Cardiac muscle cell (in vitro differentiated cells and primary cell): ENCODE measurements around the gene HLTF. TPM values are rescaled to one million over a fixed set of nuclear protein-coding genes. Genes with fewer than 3 reads are reported as not detected.
"Not testable (repeated sequence)": the region's sequence is repeated elsewhere in the genome, so short reads cannot be mapped to it uniquely, and the experiment has no call there.

ENCODE experiments used
- DNase-seq, 2 donors: peaks; one replicate each; pipeline versions ENCODE4 v3.0.0 to v3.0.0-alpha.2; 2010 to 2017; ENCODE audit warnings: low read depth in 1 of 2, low spot score in 1 of 2
- H3K27ac ChIP-seq: fragments of 200-600 bp; sonication (generic); 2 replicates; pipeline ENCODE4 v1.5.1; 2016
- H3K27me3 ChIP-seq: fragments of 200-600 bp; sonication (generic); 2 replicates; pipeline ENCODE4 v1.6.0; 2016; ENCODE audit warnings: control low read depth
- H3K36me3 ChIP-seq: fragments of 200-600 bp; sonication (generic); 2 replicates; pipeline ENCODE4 v1.5.1; 2016; ENCODE audit warnings: control low read depth
- H3K4me1 ChIP-seq: fragments of 200-600 bp; sonication (generic); 2 replicates; pipeline ENCODE4 v1.8.1; 2017; ENCODE audit warnings: low read depth, mild to moderate bottlenecking, mixed run types
- H3K4me3 ChIP-seq: fragments of 200-600 bp; sonication (generic); 2 replicates; pipeline ENCODE4 v1.5.1; 2016; ENCODE audit warnings: mild to moderate bottlenecking
- H3K9me3 ChIP-seq: fragments of 200-600 bp; sonication (generic); 2 replicates; pipeline ENCODE4 v1.5.1; 2017; ENCODE audit warnings: low read depth, mild to moderate bottlenecking, control low read depth
- CTCF ChIP-seq: IDR thresholded peaks from 2 replicates; pipeline ENCODE4 v1.5.1; 2012; ENCODE audit warnings: low read depth, mild to moderate bottlenecking, low read length
- polyA plus RNA-seq: library from polyadenylated mRNA; unstranded; fragments of >200 nt; fragmentation: Nextera tagmentation; extraction: Ambion mirVana; gene quantifications from 2 replicates; pipeline ENCODE4 v1.2.1, GENCODE V29; 2016
- total RNA-seq: library from RNA; depleted of rRNA; stranded (reverse); fragments of >200 nt; gene quantifications from 2 replicates; pipeline ENCODE4 v1.2.3, GENCODE V29; 2016

HLTF gene
- total and polyA plus RNA-seq, 2 experiments from 2014 or later, result 46.2 to 52.8 TPM

GRCh38 chr3:148991219-148992026 is 94.9 kb downstream of the HLTF start, which contains the start of gene GYG1:
Gene GYG1 (plus strand): TSS chr3:148991540. CDS start chr3:148991641, 101 bp downstream.
- Histone ChIP-seq H3K36me3 (no peaks in the 10 kb centered on the region), H3K4me3 (peak within 1 kb of the TSS; percentile 85), H3K9me3 (no peaks in the 10 kb centered on the region), H3K4me1 (no peaks in the 10 kb centered on the region), H3K27ac (peak within 1 kb of the TSS; percentile 77), H3K27me3 (peaks cover 11% of the 10 kb centered on the region)
- peak; percentile 28 for TF ChIP-seq CTCF
- DNase-seq, result peak; percentile 81 to 90

GRCh38 chr3:148990236-148990635 is 96.1 kb downstream of the HLTF start:
- H3K27ac ChIP-seq, result no peak overlapping the region
- peaks cover 11% of the 10 kb centered on the region for H3K27me3 ChIP-seq
- no peak overlapping the region for H3K4me3 ChIP-seq
- no peaks in the 10 kb centered on the region for H3K4me1 ChIP-seq
- H3K36me3 ChIP-seq, result no peaks in the 10 kb centered on the region
- no peak for TF ChIP-seq CTCF
- no peak for DNase-seq
- H3K9me3 ChIP-seq, result no peaks in the 10 kb centered on the region

- not testable (repeated sequence) for H3K4me1 ChIP-seq, DNase-seq, H3K36me3 ChIP-seq, H3K27ac ChIP-seq, H3K9me3 ChIP-seq, H3K4me3 ChIP-seq
- H3K27me3 ChIP-seq, result peaks cover 11% of the 10 kb centered on the region
Measured at GRCh38 chr3:148987551-148987950, 98.8 kb downstream of the HLTF start.

GRCh38 chr3:148981273-148981672 is 105.1 kb downstream of the HLTF start:
- peaks cover 8% of the 10 kb centered on the region for H3K27me3 ChIP-seq
- no peak for TF ChIP-seq CTCF
- H3K4me1 ChIP-seq, result no peaks in the 10 kb centered on the region
- no peak for DNase-seq
- H3K4me3 ChIP-seq, result no peak overlapping the region
- H3K27ac ChIP-seq, result no peak overlapping the region
- H3K9me3 ChIP-seq, result no peaks in the 10 kb centered on the region
- H3K36me3 ChIP-seq, result no peaks in the 10 kb centered on the region

Other genes with a start within 250 kb of the HLTF start
- not detected in 2 replicates for gene CPA3, start 221.2 kb downstream of the HLTF start, total RNA-seq
- not detected in 2 replicates for gene CPA3, start 221.2 kb downstream of the HLTF start, polyA plus RNA-seq
- 11.2 and 24.5 TPM in 2 replicates for gene GYG1, start 95.0 kb downstream of the HLTF start, total RNA-seq
- 31.9 and 47.8 TPM in 2 replicates for gene GYG1, start 95.0 kb downstream of the HLTF start, polyA plus RNA-seq
- gene HPS3, start 43.1 kb upstream of the HLTF start, total RNA-seq, result 9.5 and 13.0 TPM in 2 replicates
- gene HPS3, start 43.1 kb upstream of the HLTF start, polyA plus RNA-seq, result 12.9 and 13.3 TPM in 2 replicates
- gene CP, start 135.3 kb upstream of the HLTF start, total RNA-seq, result 0.12 TPM in 1 of 2 replicates, not detected in the other
- not detected in 2 replicates for gene CP, start 135.3 kb upstream of the HLTF start, polyA plus RNA-seq
- 0.33 TPM in 1 of 2 replicates, not detected in the other for gene TM4SF18, start 247.1 kb upstream of the HLTF start, total RNA-seq
- not detected in 2 replicates for gene TM4SF18, start 247.1 kb upstream of the HLTF start, polyA plus RNA-seq